GM23338 (cell line): ENCODE data around the gene GPD1L. TPM values are rescaled to one million over a fixed set of nuclear protein-coding genes. Genes with fewer than 3 reads are reported as not detected.
"Not testable (repeated sequence)": the region's sequence is repeated elsewhere in the genome, so short reads cannot be mapped to it uniquely, and the experiment has no call there.

Experiments
- ATAC-seq: fragments of 200-7000 bp; cut with Tn5 transposase; 3 replicates; pipeline ENCODE4 v1.9.1; 2020
- DNase-seq: peaks from one replicate; pipeline ENCODE4 v3.0.0-alpha.2; 2015; ENCODE audit warnings: low spot score
- H2AFZ ChIP-seq: fragments of 200-600 bp; sonication (generic); 2 replicates; pipeline ENCODE4 v1.8.0; 2016; ENCODE audit warnings: antibody characterized with exemption, mild to moderate bottlenecking, moderate library complexity
- H3F3A ChIP-seq: fragments of 200-600 bp; sonication (generic); replicated peaks from 2 replicates; pipeline ENCODE4 v1.8.0; 2017; ENCODE audit warnings: antibody characterized with exemption, mixed run types, low read depth
- H3K27ac ChIP-seq: fragments of 200-600 bp; sonication (generic); 2 replicates; pipeline ENCODE4 v1.6.1; 2016; ENCODE audit warnings: low read depth
- H3K27me3 ChIP-seq: fragments of 200-600 bp; sonication (generic); 2 replicates; pipeline ENCODE4 v1.8.0; 2016; ENCODE audit warnings: mild to moderate bottlenecking, mixed run types, moderate library complexity; ENCODE audit not compliant: insufficient read depth
- H3K36me3 ChIP-seq: fragments of 200-600 bp; sonication (generic); 2 replicates; pipeline ENCODE4 v1.8.0; 2016; ENCODE audit warnings: mild to moderate bottlenecking; ENCODE audit not compliant: insufficient read depth
- H3K4me1 ChIP-seq: fragments of 200-600 bp; sonication (generic); 2 replicates; pipeline ENCODE4 v1.8.0; 2016; ENCODE audit warnings: mild to moderate bottlenecking, moderate library complexity; ENCODE audit not compliant: insufficient read depth
- H3K4me2 ChIP-seq: fragments of 200-600 bp; sonication (generic); 2 replicates; pipeline ENCODE4 v1.7.1; 2017; ENCODE audit warnings: mixed run types
- H3K4me3 ChIP-seq: fragments of 200-600 bp; sonication (generic); 2 replicates; pipeline ENCODE4 v1.6.1; 2016; ENCODE audit warnings: mixed run types
- H3K79me2 ChIP-seq: fragments of 200-600 bp; sonication (generic); replicated peaks from 2 replicates; pipeline ENCODE4 v1.8.0; 2017; ENCODE audit warnings: mild to moderate bottlenecking; ENCODE audit not compliant: insufficient read depth
- H3K9me2 ChIP-seq: fragments of 200-600 bp; sonication (generic); 2 replicates; pipeline ENCODE4 v1.8.0; 2017; ENCODE audit not compliant: insufficient read depth
- H4K20me1 ChIP-seq: fragments of 200-600 bp; sonication (generic); replicated peaks from 2 replicates; pipeline ENCODE4 v1.8.0; 2017; ENCODE audit warnings: mild to moderate bottlenecking; ENCODE audit not compliant: insufficient read depth
- H3K27ac Mint-ChIP-seq: 2 replicates; pipeline ENCODE4 v1.8.0; 2020; ENCODE audit warnings: inconsistent platforms, mild to moderate bottlenecking, moderate library complexity, mixed read lengths
- H3K27me3 Mint-ChIP-seq: 3 replicates; pipeline ENCODE4 v1.8.0; 2022; ENCODE audit warnings: low read depth, mild to moderate bottlenecking, moderate library complexity, mixed read lengths, inconsistent platforms; ENCODE audit not compliant: insufficient read depth, poor library complexity
- H3K36me3 Mint-ChIP-seq: 3 replicates; pipeline ENCODE4 v1.8.0; 2021; ENCODE audit warnings: low read depth, mild to moderate bottlenecking, inconsistent platforms, moderate library complexity, mixed read lengths
- H3K4me1 Mint-ChIP-seq: 3 replicates; pipeline ENCODE4 v1.8.0; 2020; ENCODE audit warnings: mild to moderate bottlenecking, inconsistent platforms, mixed read lengths
- H3K4me3 Mint-ChIP-seq: 3 replicates; pipeline ENCODE4 v1.8.0; 2021; ENCODE audit warnings: moderate library complexity, mild to moderate bottlenecking, inconsistent platforms, mixed read lengths
- H3K9me3 Mint-ChIP-seq: 3 replicates; pipeline ENCODE4 v1.8.0; 2020; ENCODE audit warnings: moderate library complexity, mild to moderate bottlenecking, inconsistent platforms, mixed read lengths
- POLR2AphosphoS5 ChIP-seq: IDR thresholded peaks from 2 replicates; pipeline ENCODE4 v1.6.1; 2016; ENCODE audit warnings: antibody characterized with exemption, low read depth
- ZNF114 ChIP-seq: fragments of 250-450 bp; sonication (Bioruptor Pico); IDR thresholded peaks from 2 replicates; pipeline ENCODE4 v1.5.0; 2020; ENCODE audit warnings: mild to moderate bottlenecking, moderate library complexity
- polyA plus RNA-seq: library from polyadenylated mRNA; unstranded; fragments of >200 nt; fragmentation: Nextera tagmentation; extraction: Ambion mirVana; gene quantifications from 2 replicates; pipeline ENCODE4 v1.2.1, GENCODE V29; 2016
- total RNA-seq: library from RNA; depleted of rRNA; stranded (reverse); fragments of >200 nt; shearing (Covaris generic); gene quantifications from 2 replicates; pipeline ENCODE4 v1.2.3, GENCODE V29; 2014
- TF ChIP-seq, protein P1 (sequence below): fragments of 250-450 bp; sonication (Bioruptor Pico); IDR thresholded peaks from 2 replicates; pipeline ENCODE4 v1.5.0; 2020; ENCODE audit warnings: mild to moderate bottlenecking, moderate library complexity
- TF ChIP-seq, protein P2 (sequence below): IDR thresholded peaks from 2 replicates; pipeline ENCODE4 v1.6.1; 2016; ENCODE audit warnings: antibody characterized with exemption

Gene GPD1L
- total and polyA plus RNA-seq, 2 experiments from 2014 or later = 2.0 to 6.4 TPM

DNA sequence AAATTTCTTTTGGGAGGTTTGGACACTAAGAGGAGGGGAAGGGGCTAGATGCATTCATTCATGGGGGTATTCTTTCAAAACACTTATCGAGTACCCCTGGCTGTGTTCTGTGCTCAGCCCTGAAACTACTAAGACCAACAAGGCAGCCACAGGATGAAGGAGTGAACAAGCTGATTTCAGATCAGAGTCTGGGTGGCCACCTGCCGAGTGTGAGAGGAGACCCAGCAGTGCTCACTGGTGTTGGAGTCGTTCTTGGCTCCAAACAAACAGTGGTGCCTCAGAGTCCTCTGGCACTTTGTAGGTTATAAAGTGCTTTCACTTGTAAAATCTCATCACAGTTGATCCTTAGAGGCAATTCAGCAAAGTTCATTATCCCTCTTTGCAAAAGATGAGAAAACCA, 83.3 kb downstream of the GPD1L start (continued):
- TF ChIP-seq, protein P1, sequence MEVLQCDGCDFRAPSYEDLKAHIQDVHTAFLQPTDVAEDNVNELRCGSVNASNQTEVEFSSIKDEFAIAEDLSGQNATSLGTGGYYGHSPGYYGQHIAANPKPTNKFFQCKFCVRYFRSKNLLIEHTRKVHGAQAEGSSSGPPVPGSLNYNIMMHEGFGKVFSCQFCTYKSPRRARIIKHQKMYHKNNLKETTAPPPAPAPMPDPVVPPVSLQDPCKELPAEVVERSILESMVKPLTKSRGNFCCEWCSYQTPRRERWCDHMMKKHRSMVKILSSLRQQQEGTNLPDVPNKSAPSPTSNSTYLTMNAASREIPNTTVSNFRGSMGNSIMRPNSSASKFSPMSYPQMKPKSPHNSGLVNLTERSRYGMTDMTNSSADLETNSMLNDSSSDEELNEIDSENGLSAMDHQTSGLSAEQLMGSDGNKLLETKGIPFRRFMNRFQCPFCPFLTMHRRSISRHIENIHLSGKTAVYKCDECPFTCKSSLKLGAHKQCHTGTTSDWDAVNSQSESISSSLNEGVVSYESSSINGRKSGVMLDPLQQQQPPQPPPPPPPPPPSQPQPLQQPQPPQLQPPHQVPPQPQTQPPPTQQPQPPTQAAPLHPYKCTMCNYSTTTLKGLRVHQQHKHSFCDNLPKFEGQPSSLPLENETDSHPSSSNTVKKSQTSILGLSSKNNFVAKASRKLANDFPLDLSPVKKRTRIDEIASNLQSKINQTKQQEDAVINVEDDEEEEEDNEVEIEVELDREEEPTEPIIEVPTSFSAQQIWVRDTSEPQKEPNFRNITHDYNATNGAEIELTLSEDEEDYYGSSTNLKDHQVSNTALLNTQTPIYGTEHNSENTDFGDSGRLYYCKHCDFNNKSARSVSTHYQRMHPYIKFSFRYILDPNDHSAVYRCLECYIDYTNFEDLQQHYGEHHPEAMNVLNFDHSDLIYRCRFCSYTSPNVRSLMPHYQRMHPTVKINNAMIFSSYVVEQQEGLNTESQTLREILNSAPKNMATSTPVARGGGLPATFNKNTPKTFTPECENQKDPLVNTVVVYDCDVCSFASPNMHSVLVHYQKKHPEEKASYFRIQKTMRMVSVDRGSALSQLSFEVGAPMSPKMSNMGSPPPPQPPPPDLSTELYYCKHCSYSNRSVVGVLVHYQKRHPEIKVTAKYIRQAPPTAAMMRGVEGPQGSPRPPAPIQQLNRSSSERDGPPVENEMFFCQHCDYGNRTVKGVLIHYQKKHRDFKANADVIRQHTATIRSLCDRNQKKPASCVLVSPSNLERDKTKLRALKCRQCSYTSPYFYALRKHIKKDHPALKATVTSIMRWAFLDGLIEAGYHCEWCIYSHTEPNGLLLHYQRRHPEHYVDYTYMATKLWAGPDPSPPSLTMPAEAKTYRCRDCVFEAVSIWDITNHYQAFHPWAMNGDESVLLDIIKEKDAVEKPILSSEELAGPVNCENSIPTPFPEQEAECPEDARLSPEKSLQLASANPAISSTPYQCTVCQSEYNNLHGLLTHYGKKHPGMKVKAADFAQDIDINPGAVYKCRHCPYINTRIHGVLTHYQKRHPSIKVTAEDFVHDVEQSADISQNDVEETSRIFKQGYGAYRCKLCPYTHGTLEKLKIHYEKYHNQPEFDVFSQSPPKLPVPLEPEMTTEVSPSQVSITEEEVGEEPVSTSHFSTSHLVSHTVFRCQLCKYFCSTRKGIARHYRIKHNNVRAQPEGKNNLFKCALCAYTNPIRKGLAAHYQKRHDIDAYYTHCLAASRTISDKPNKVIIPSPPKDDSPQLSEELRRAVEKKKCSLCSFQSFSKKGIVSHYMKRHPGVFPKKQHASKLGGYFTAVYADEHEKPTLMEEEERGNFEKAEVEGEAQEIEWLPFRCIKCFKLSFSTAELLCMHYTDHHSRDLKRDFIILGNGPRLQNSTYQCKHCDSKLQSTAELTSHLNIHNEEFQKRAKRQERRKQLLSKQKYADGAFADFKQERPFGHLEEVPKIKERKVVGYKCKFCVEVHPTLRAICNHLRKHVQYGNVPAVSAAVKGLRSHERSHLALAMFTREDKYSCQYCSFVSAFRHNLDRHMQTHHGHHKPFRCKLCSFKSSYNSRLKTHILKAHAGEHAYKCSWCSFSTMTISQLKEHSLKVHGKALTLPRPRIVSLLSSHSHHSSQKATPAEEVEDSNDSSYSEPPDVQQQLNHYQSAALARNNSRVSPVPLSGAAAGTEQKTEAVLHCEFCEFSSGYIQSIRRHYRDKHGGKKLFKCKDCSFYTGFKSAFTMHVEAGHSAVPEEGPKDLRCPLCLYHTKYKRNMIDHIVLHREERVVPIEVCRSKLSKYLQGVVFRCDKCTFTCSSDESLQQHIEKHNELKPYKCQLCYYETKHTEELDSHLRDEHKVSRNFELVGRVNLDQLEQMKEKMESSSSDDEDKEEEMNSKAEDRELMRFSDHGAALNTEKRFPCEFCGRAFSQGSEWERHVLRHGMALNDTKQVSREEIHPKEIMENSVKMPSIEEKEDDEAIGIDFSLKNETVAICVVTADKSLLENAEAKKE = no peak
- TF ChIP-seq, protein P2, sequence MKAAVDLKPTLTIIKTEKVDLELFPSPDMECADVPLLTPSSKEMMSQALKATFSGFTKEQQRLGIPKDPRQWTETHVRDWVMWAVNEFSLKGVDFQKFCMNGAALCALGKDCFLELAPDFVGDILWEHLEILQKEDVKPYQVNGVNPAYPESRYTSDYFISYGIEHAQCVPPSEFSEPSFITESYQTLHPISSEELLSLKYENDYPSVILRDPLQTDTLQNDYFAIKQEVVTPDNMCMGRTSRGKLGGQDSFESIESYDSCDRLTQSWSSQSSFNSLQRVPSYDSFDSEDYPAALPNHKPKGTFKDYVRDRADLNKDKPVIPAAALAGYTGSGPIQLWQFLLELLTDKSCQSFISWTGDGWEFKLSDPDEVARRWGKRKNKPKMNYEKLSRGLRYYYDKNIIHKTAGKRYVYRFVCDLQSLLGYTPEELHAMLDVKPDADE = no peak

DNA sequence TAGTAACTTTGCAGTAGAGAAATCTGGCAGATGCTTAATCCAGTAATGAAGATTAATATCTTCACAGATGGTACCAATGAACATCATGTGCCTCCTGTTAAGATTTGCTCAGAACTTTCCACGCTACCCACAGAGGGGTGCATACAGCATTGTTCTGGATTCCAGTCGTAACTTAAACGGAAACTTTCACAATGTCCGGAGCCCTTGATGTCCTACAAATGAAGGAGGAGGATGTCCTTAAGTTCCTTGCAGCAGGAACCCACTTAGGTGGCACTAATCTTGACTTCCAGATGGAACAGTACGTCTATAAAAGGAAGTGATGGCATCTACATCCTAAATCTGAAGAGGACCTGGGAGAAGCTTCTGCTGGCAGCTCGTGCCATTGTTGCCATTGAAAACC, 84.1 kb downstream of the GPD1L start:
- not testable (repeated sequence) for H3K27me3 ChIP-seq, H3K4me3 Mint-ChIP-seq, H3K4me3 ChIP-seq, H2AFZ ChIP-seq, H3K4me1 ChIP-seq, DNase-seq, H3K36me3 Mint-ChIP-seq, H3F3A ChIP-seq, H3K27ac Mint-ChIP-seq, ATAC-seq, H3K27ac ChIP-seq, H3K9me2 ChIP-seq, H3K9me3 Mint-ChIP-seq, H3K36me3 ChIP-seq, H3K4me2 ChIP-seq, H3K79me2 ChIP-seq, H4K20me1 ChIP-seq, H3K27me3 Mint-ChIP-seq
- H3K4me1 Mint-ChIP-seq = peaks cover 20% of the 10 kb centered on the region; the same call in 2 of the 3 replicates

DNA sequence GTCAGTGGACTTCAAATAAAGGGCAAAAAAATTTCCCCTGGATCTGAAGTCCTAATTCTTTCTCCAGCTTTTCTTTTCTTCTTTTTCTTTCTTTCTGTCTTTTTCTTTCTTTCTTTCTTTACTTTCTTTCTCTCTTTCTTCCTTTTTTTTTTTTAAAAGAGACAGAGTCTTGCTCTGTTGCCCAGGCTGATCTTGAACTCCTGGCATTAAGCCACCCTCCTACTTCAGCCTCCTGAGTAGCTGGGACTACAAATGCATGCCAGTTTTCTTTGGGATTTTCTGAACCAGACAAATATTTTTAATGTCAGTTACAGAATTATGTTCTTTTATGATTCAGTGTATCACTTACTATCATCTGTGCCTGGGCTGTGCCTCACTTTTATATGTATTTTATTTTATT, 86.7 kb downstream of the GPD1L start:
- no peak overlapping the region for H3K27ac Mint-ChIP-seq
- H3K79me2 ChIP-seq = no peaks in the 10 kb centered on the region
- H3K27ac ChIP-seq = no peak overlapping the region
- H3K4me1 Mint-ChIP-seq = peaks cover 10% of the 10 kb centered on the region; the same call in 2 of the 3 replicates
- no peaks in the 10 kb centered on the region for H3K36me3 ChIP-seq
- no peaks in the 10 kb centered on the region for H3K27me3 Mint-ChIP-seq
- H3K36me3 Mint-ChIP-seq = no peaks in the 10 kb centered on the region
- ATAC-seq = no peak
- H3K4me2 ChIP-seq = no peak overlapping the region
- H3K4me3 Mint-ChIP-seq = no peak overlapping the region
- no peaks in the 10 kb centered on the region for H3K4me1 ChIP-seq
- H3F3A ChIP-seq = no peaks in the 10 kb centered on the region
- no peak overlapping the region for H3K4me3 ChIP-seq
- H3K9me3 Mint-ChIP-seq = no peaks in the 10 kb centered on the region
- H3K27me3 ChIP-seq = no peaks in the 10 kb centered on the region
- no peak for DNase-seq
- H2AFZ ChIP-seq = no peak overlapping the region
- H3K9me2 ChIP-seq = no peaks in the 10 kb centered on the region
- no peaks in the 10 kb centered on the region for H4K20me1 ChIP-seq
- no peak for TF ChIP-seq POLR2AphosphoS5
- TF ChIP-seq, protein P1 = no peak
- no peak for TF ChIP-seq ZNF114
